KG1 (cell line): ENCODE measurements around the gene ZDHHC11B.

Experiments
- DNase-seq: peaks from one replicate; lab custom pipeline; 2025; lab: John Stamatoyannopoulos, UW

ZDHHC11B gene

DNA sequence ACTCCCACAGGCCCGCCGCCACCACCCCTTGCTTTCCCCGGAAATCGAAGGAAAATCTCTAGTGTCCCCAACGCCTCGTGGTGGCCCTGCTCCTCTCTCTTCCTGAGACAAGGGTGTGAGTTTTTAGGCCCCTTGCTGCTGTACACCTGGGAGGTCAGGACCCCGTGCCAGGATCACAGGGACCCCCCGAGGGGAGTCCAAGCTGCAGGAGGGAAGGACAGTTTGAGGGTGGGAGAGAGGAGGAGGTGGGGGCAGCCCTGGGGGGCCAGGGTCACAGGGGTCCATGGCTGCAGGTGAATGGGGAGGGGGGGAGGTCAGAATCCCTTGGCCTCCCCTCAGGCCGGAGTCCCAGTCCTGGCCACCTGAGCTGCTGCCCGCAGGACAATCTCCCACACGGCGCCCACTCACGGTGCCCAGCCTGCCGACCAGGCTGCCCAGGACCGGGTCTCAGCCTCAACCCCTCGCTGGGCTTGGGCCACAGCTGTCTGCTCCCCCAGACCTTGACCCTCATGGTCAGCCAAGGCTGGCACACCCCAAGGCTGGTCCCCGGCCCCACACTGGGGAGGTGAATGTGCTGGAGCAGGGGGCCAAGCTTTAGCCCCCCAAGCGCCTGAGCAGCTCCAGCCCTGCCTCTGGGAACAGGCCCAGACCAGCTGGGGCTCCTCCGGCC is 111.2 kb downstream of the ZDHHC11B start:
- no peak for DNase-seq

DNA sequence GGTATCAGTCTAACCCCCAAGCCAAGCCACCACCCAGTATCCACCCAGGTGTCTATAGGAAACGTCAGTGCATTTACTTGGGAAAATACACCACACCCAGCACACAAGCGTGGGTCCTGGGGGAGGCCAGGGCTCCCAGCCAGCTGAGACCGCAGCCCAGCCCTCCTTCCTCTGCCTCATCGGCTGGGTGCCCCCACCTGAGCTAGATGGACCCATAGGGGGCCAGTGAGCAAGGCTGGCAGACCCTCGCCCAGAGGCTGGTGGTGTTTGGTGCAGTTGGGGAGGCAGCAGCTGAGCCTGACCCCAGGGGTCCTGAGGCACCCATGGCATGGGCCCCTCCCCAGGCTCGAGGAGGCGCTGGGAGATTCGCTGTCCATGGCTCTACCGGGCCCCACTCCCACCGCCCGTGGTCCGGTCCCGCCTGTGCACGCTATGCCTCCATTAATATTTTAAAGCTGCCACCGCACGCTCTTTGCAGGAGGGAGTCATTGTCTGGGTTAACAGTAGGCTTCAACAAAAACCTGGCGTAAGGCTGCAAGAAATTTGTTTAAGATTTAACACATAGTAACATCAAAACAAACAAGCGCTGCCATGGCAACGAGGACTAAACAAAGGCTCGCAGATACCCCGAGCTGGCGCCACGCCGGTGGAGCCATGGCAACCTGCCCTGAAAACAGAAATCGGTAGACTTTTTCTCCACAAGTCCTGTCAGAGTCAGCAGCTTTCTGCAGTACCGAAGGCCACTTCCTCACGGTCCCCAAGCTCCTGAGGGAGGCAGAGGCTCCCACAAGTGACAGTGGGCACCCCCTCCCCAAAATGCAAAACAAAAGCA is 112.0 kb downstream of the ZDHHC11B start:
- DNase-seq = no peak

DNA sequence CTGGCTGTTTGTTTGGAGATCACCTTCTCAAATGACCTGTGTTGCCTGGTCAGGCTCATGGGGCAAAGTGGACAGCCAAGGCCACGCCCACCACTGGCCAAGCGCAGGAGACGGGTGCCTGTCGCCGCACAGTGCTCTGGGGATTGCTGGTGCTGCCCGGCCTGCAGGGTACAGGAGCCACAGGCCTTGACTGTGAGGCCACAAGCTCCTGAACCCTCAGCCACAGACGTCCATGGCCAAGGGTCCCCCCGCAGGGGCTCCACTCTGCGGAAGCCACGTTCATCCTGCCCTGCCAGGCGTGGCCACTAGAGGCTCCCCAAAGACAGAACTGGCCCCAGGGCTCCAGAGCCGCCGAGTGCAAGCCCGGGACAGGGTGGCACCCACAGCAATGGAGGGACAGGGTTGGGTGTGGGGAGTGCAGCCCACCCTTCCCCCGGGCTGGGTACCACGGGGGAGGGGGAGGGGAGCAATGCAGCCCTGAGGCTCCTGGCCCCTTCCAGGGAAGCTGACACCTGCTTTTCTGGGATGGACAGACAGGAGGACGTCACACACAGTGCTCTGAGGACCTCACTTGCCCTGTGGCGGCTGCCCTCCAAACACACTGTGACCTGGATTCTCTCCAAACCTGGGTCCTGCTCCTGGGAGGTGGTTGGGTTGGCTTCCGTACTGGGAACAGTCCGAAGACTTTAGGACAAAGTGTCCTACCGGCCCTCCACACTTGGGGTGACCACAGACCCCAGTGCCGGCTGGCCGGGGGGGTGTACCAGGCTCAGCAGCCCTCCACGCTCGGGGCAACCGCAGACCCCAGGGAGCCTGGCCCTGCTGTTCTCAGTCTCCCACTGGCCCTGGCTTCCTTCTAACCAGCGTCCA is 112.8 kb downstream of the ZDHHC11B start:
- no peak for DNase-seq

DNA sequence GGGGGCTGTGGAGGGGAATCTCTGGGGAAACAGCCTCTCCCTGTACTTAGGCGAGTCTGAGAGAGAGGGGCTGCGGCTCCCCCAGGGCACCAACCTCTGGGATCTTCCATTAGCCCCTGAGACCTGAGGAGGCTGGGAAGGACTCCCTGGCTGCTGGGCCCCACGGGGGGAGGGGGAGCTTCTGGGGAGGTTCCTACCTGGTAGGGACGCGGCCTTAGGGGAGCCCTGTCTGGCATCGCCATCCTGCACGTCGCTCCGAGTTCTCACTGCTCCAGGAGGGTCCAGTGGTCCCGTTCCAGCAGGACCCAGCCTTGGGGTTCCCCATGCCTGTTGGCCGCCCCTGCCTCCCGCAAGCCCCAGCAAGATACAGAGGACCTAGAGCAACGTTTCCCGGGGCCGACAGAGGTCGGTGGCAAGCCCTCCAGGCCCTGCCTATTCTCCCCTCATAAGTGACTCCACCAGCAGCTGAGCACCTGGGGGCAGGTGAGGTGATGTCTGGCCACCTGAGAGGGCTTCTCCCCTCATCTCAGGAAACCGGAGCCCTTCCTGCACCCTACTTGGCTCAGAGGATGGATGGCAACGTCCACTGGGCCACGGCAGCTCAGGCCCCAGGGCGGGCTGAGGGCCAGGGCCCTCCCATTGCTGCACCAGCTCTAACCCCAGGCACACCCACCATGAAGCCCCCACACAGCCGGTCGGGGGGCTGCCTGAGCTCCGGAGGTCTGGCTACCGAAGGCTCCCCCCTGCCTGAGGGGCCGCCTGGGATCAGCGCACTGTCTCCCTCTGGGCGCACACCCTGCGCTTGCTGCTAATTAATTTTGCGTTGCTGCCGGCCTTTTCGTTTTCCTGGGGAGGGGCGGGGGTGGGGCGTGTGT is 113.9 kb downstream of the ZDHHC11B start:
- no peak for DNase-seq

DNA sequence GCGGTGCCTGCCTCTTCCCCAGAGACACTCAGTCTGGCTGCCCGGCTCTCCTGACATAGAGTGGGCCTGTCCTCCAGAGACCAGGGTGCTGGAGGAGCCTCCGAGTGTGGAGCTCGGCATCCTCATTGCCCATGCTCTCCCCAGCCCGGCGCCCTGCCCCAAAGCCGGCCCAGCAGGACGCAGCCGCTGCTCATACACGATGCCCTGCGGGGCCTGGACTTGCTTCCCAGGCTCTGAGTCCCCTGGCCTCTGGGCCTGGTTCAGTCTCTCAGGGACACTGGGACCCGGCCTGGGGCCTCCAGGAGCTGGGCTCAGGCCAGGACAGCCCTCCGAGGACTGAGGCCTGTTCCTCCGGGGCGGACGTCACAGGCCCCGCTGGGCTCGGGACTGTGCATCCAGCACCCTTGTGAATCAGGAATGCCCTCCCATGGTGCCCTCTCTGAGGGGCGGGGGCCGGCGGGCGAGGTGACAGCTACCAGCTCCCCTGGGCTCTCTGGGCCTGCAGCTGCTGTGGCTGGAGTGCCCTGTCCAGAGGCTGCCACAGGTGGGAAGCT is 114.6 kb downstream of the ZDHHC11B start:
- no peak for DNase-seq

DNA sequence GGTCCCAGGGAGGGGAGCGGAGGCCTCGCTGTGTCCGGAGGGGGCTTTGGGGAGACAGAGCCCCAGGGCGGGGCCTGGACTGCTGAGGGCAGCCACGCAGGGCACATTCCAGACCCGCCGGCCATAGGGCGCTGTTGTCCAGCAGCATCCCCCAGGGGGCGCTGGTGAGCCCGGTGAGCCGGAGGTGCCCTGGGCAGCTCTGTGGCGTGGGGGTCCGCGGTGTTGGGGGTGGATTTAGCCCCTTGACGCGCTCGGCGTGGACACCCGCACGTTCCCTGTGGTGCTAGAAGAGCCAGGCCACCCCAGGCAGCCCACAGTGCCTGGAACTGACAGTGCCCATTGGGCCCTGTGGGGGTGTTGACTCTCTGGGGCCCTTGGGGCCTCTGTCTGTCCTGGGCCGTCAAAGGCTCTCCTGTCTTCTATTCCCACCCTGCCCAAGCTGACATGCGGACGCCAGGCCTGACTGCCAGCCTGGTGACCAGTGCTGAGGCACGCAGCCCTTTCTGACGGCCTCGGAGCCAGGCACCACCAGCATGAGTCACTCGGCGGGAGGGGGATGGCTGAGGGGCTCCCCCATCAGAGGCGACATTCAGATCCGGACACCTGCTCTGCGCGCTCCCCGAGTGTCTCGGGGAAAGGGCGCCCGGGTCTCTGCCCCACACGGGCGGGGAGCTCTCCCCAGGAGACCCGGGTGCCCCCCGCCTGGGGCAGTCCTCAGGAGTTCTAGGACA is 115.3 kb downstream of the ZDHHC11B start:
- no peak for DNase-seq

DNA sequence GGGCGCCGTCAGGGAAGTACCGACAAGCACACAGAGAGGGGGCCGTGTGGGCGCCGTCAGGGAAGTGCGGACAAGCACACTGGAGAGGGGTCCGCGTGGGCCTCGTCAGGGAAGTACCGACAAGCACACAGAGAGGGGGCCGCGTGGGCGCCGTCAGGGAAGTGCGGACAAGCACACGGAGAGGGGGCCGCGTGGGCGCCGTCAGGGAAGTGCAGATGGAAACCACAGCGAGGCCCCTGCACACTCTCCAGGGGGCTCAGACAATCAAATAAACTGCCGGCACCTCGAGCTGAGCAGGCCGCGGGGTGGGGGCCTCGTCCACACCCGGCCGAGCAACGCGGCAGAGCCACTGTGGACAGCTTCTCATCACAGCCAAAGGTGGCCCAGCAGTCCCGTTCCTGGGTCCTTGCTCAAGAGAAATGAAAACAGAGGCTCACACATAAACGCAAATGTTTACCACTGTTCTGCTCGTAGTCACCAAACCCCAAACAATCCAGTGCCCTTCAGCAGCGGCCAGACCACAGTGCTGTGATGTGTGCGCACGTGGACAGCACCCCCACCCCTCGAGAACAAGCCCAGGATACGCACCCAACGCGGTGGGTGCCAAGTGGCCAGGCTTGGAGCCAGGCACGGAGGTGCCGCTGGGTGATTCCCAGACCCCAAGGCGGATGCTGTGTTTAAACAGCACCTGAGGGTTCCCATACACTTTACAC is 116.1 kb downstream of the ZDHHC11B start:
- no peak for DNase-seq

DNA sequence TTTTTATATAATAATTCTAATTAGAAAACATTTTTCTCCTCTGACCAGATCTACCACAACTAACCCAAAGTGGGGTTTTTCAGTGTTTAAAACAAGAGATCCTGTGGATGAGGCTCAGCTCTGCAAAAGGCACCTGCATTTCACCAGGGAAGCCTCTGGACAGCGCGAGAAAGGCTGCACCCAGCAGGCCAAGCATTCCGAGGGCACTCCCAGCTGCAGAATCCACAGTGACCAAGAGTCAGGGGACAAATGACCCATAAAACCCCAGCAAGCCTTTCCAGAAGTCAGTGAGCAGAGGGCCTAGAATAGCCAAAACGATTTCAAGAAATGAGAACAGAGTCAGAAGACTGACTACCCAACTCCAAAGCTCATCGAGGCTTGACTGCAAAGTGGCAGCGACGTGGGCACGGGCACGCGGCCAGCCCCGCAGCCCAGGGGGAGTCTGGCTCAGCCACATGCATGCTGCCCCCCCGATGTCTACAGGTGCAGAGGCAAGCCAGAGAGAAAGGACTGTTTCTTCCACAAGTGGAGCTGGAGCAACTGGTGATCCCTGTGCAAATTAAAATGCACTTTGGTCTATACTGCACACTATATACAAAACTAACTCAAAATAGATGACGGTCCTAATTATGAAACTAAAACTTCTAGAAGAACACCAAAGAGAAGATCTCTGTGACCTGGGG is 117.6 kb downstream of the ZDHHC11B start:
- DNase-seq = no peak

DNA sequence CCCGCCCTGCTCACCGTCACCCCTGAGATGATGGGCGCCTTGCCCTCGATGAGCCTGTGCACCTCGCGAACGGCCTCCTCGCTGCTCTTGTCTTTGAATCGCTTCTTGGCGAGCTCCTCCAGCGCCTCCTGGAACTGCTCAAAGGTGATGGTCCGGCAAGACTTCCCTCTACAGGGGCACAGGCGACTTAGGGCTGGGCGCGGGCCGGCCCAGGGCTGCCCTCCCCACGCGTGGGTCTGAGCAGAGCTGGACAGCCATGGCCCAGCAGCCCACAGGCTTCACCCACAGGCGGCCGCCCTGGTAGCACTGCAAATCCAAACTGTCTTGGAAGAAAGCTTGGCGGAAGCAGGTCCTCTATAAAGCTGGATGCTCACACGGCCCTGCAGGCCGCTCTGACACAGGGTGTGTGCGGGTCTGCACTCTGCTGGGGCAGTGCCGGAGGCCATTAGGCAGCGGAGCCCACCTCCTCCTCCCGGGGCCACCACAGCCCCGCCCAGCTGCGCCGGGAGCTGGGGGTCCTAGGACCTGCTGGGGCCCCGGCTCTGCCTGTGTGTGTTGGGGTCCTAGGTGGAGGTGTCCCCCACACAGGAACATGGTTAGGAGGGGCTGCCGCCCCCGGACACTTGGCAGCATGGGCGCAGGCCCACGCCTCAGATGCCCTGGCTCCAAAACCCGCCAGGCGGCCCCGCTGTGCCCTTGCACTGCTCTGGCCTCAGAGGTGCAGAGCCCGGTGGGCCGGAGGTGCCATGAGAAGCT is 118.4 kb downstream of the ZDHHC11B start:
- DNase-seq = no peak

DNA sequence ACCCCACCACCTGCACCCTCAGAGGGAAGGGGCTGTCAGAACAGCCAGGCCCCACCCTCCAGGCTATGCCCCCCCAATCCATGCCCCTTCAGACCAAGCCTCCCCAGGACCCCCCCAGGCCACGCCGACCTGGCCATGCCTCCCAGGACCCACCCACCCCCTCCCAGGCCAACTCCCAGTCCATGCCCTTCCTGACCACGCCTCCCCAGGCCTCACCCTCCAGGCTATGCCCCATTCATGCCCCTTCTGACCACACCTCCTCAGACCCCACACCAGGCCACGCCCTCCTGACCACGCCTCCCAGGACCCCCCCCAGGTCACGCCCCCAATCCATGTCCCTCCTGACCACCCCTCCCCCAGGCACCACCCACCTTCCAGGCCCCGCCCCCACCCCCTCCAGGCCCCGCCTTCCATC is 119.0 kb downstream of the ZDHHC11B start:
- no peak for DNase-seq

DNA sequence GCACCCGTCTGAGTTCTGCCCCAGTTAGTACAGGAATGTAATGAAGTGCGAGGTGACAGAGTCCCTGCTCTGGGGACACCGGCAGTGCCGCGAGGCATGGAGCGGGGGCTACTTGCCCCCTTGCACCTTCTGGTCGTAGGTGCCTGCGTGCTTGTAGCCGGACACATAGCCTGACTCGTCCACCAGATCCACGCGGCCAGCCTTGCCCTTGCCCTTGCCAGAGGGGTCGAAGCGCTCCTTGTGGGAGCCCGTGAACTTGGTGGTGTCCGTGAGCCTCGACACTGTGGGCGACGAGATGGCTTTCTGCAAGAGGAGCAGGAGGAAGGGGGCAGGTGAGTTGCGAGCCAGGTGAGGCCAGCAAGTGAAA is 119.6 kb downstream of the ZDHHC11B start:
- DNase-seq = no peak

DNA sequence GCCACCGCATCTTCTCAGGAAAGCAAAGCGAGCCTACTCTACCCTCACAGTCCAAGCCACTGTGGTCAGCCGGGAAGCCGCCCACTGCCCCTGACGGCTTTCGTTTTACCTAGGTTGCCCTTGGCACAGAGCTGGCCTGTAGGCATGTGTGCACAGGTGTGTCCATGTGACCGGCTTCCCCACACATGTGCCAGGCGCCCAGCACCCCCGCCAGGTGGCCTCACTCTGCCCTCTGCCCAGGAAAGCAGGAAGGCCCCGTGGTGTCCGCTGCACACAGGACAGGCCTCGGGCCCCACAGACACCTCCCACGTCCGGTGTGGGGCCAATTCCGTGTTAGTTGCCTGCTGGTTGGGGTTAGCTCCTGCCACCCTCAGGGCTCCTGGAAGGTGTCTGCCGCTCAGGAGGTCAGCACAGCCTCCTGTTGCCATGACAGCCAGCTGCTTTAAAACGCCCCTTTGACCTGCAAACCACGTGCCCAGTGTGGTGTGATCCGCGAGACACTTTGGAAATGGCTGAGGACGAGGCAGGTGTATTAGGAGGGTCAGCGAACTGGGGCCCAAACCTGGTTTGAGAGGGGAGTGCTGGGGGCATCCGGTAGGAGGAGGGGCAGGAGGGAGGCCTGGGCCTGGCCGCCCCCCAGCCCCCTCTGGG is 120.1 kb downstream of the ZDHHC11B start:
- DNase-seq = no peak

DNA sequence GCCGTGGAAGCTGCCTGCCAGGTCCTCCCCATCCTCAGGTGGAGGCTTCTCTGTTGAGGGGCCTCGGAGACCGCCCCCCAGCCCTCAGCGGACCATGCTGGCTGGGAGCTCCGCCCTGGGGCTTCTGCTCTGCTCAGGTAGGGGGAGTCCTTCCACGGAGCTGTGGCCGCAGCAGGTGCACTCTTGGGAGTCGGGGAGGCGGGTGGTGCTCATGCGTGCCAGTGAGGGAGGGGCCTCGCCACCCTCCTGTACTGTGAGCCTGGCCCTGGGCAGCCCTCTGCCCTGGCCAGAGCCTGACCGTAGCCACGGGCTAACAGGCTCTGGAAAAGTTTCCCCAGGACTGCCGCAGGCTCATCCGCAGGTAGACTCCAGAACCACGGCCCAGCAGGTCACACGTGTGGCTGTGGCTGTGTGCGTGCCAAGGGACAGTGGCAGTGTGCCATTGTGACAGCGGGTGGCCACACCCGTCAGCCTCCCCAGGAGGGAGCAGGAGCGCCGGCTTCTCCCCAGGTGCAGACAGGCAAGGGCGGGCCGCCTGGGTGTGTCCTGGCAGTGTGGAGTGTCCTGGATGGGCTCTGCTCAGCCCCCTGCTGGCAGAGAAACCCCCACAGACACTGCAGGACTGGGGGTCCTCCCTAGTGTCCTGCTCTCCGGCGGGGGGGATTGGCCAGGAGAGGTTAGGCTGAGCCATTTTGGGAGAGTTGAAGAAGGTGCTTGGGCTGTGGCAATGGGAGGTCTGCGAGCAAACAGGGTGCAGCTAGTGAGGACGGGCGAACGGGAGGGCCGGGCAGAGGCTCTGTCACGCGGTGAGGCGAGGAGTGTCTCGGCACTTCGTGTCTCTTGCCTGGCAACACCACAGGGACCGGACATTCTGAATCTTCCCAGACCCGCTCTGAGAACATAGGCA is 120.8 kb downstream of the ZDHHC11B start:
- DNase-seq = no peak

DNA sequence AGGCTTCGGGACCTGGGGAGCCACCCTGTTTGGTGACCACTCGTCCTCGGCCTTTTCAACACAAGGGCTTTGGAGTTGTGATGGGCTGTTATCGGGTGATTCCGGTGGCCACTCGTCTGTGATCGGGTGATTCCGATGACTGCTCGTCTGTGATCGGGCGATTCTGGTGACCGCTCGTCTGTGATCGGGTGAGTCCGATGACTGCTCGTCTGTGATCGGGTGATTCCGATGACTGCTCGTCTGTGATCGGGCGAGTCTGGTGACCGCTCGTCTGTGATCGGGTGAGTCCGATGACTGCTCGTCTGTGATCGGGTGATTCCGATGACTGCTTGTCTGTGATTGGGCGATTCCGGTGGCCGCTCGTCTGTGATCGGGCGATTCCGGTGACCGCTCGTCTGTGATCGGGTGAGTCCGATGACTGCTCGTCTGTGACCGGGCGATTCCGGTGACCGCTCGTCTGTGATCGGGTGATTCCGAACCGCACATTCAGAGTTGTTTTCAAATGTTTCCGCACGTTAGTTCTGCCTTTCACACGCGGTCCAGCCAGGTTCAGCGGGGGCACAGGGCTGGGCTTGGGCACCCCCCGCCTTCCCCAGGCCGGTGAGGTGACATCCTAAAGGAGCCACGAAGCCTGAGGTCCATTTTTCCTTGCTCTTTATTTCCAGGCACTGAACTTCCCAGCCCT is 121.6 kb downstream of the ZDHHC11B start:
- no peak for DNase-seq

DNA sequence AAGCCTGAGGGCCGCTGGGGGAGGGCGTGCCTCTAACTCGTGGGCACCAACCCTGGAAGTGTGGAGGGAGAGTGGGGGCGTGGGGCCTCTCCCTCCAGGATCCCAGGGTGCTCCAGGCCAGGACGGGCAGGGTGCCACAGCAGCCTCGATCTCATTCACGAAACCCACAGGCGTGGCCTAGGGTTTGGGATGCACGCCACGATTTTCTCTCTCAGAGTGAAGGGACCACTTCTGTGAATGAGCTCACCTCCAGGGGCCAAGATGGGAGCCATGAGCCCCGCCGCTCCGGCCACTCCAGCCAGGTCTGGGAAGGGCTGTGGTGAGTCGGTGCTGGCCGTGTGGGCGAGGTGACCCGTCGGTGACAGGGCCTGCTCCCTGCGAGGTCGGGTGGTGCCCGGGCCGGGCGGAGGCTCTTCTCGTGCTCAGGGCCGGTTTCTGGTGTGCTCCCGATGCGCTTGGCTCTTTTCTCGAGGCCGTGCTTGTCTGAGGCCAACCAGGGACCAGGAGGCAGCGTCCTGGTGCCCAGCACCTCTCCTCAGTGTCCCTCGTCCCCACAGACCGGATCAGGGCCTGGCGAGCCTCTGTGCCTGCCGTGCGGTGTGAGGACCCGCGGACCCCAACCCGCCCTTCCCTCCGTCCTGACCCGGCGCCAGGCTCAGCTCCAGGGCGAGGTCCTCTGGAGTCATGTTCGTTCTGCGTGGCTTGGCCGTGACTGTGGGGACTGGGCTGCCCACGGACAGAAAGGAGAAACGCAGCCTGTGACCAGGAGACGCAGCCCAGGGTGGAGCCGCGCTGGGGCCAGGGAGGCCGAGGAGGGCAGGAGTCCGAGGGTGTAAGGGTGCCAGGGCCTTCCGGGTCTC is 122.4 kb downstream of the ZDHHC11B start:
- DNase-seq = no peak
